Activated CD8-positive, alpha-beta T cell treated with anti-CD3 and anti-CD28 coated beads for 36 hours (primary cell): ENCODE results near the gene RALB. TPM values are rescaled to one million over a fixed set of nuclear protein-coding genes. Genes with fewer than 3 reads are reported as not detected.
A peak's percentile ranks its signal among the peaks of the same experiment; 100 is the strongest.

ENCODE experiments used
- ATAC-seq: fragments of 200-7000 bp; cut with Tn5 transposase; one replicate; pipeline ENCODE4 v1.10.0; 2021; ENCODE audit warnings: mild to moderate bottlenecking, moderate library complexity
- CTCF ChIA-PET: fragments of 350-600 bp; sonication (Branson Sonifier 250); formaldehyde crosslinking; loops from one replicate; lab custom pipeline; 2021; ENCODE audit warnings: antibody characterized with exemption; lab: Charles Lee
- POLR2A ChIA-PET: fragments of 350-600 bp; sonication (Branson Sonifier 250); formaldehyde crosslinking; loops from one replicate; lab custom pipeline; 2021; ENCODE audit warnings: antibody characterized with exemption; lab: Charles Lee
- DNase-seq: peaks from one replicate; pipeline ENCODE4 v3.0.0-alpha.2; 2020
- H3K27ac Mint-ChIP-seq: one replicate; pipeline ENCODE4 v1.8.0; 2021; ENCODE audit warnings: mild to moderate bottlenecking, mixed read lengths
- H3K27me3 Mint-ChIP-seq: one replicate; pipeline ENCODE4 v1.8.0; 2021; ENCODE audit warnings: mixed read lengths
- H3K36me3 Mint-ChIP-seq: one replicate; pipeline ENCODE4 v1.8.0; 2021; ENCODE audit warnings: low read depth, mixed read lengths
- H3K4me1 Mint-ChIP-seq: one replicate; pipeline ENCODE4 v1.8.0; 2021; ENCODE audit warnings: low read depth, mixed read lengths
- H3K4me3 Mint-ChIP-seq: one replicate; pipeline ENCODE4 v1.8.0; 2021; ENCODE audit warnings: mild to moderate bottlenecking, moderate library complexity, mixed read lengths
- H3K9me3 Mint-ChIP-seq: one replicate; pipeline ENCODE4 v1.8.0; 2021; ENCODE audit warnings: mixed read lengths
- intact Hi-C: fragments of 100-400 bp; cut with micrococcal nuclease; formaldehyde crosslinking; loops from one replicate; pipeline ENCODE4 v1.10.0; 2022
- total RNA-seq, 2 experiments: library from RNA; stranded (reverse); gene quantifications; one replicate each; pipeline ENCODE4 v1.2.3, GENCODE V29; 2021
- TF ChIP-seq, protein P1 (sequence below): fragments of 200-600 bp; IDR thresholded peaks from one replicate; pipeline ENCODE4 v1.8.0; 2022; ENCODE audit warnings: antibody characterized with exemption, mild to moderate bottlenecking

RALB gene
- total RNA-seq, 2 experiments from 2014 or later, result 16.7 to 17.6 TPM

DNA sequence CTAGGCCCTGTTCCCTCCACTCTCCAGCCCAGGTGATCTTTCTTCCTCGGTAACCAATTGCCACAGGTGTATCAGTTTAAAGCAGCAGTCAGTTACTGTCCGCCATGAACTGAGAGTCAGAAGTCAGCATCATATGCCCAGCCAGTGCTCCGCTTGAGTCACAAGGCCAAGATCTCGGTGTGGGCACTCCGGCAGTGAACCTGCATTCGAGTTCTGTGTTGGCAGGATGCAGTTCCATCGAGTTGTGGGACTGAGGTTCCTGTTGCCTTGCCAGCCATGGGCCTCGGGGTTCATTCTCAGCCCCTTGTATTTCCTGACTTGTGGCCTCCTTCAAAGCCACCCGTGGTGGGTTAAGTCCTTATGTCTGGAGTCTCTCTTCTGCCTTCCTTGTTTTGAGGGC, 26.3 kb upstream of the RALB start:
- H3K4me3 Mint-ChIP-seq, result no peak overlapping the region

DNA sequence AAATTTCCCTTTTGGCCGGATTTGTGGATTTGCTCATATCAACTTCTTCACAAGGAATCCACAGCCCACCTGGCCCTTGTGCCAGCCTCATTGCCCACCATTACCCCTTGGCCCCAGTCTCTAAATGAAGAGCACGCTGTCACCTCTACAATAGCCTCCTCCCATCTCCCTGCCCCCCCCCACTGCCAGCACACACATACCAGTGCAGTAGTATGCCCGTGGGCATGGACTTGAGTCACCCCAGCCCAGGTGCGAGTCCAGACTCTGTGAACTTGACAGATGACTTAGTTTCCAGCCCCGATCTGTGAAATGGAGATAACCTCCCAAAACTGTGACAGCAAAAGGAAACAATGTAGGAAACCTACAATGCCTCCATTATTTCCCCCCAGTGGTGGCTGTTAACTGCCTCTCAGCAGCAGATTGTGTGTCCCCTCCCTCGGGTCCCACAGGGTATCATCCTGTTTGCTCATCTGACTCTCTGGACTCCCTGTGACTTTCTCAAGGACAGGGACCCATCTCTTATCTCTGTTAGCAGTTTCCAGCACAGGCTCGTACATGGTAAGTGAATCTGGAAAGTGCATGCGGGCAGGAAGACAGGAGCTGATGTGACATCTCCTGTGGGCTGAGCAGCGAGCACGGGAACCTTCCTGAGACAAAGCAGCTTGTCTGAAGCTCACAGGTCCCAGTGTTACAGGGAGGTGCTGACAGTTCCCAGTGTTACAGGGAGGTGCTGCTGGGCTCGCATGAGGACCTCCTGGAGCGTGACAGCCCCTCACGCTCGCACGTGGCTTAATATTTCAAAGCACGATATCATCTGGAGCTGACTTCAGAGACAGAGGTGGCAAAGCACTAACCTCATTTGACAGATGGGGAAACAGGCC, 25.3 kb upstream of the RALB start:
- Mint-ChIP-seq H3K4me3 (no peak overlapping the region), H3K27ac (peak overlapping the region; percentile 7), H3K9me3 (peaks cover under 1% of the 10 kb centered on the region), H3K36me3 (peaks cover 5% of the 10 kb centered on the region), H3K27me3 (no peaks in the 10 kb centered on the region), H3K4me1 (peaks cover 62% of the 10 kb centered on the region)
- ChIA-PET CTCF (interaction anchor here (1.0 to 1.5 kb wide), 4 partner anchors 52 to 86 kb away, joined by 3 to 4 read pairs (median 4); no protein-coding TSS in a partner anchor), POLR2A (interaction anchor here (0.7 kb wide), 1 partner anchor 275 kb away, joined by 3 read pairs; no protein-coding TSS in a partner anchor)
- ATAC-seq (no peak), DNase-seq (peak; percentile 54)
- intact Hi-C loops, result no loop called here
- TF ChIP-seq, protein P1, sequence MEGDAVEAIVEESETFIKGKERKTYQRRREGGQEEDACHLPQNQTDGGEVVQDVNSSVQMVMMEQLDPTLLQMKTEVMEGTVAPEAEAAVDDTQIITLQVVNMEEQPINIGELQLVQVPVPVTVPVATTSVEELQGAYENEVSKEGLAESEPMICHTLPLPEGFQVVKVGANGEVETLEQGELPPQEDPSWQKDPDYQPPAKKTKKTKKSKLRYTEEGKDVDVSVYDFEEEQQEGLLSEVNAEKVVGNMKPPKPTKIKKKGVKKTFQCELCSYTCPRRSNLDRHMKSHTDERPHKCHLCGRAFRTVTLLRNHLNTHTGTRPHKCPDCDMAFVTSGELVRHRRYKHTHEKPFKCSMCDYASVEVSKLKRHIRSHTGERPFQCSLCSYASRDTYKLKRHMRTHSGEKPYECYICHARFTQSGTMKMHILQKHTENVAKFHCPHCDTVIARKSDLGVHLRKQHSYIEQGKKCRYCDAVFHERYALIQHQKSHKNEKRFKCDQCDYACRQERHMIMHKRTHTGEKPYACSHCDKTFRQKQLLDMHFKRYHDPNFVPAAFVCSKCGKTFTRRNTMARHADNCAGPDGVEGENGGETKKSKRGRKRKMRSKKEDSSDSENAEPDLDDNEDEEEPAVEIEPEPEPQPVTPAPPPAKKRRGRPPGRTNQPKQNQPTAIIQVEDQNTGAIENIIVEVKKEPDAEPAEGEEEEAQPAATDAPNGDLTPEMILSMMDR, result no peak

More for the DNA sequence above, 26.3 kb upstream of the RALB start:
- Mint-ChIP-seq H3K27me3 (no peaks in the 10 kb centered on the region), H3K9me3 (peaks cover 9% of the 10 kb centered on the region), H3K27ac (no peak overlapping the region), H3K4me1 (peaks cover 64% of the 10 kb centered on the region), H3K36me3 (peaks cover 15% of the 10 kb centered on the region)
- intact Hi-C loops, result no loop called here
- no peak for ATAC-seq
- POLR2A ChIA-PET, result no interaction called here
- no peak for DNase-seq
- CTCF ChIA-PET, result interaction anchor here (0.9 kb wide), 1 partner anchor 79 kb away, joined by 3 read pairs; no protein-coding TSS in a partner anchor
- TF ChIP-seq, protein P1, result no peak

DNA sequence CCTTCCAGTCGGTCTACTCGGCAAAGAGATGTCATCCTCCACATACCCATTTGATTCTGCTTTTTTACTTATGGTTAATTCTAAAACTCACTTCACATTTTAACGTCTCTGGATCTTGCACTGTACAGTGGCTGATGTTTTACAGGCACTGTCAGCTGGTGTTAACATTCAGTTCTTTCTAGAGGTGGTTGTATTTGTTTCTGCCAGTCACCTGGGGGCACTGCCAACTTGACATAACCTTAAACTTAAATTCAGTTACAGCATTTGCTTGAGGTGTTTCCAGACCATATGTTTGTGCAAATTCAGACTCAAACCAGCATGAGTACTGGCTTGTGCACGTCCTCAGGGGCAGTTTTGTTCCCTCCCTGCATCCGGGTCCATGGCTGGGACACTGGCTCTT, 24.1 kb upstream of the RALB start:
- peaks cover 72% of the 10 kb centered on the region for H3K4me1 Mint-ChIP-seq
- TF ChIP-seq, protein P1, result no peak
- H3K36me3 Mint-ChIP-seq, result no peaks in the 10 kb centered on the region
- no peaks in the 10 kb centered on the region for H3K27me3 Mint-ChIP-seq
- CTCF ChIA-PET, result interaction anchor here (1.0 to 1.5 kb wide), 4 partner anchors 51 to 85 kb away, joined by 3 to 4 read pairs (median 4); no protein-coding TSS in a partner anchor
- intact Hi-C loops, result no loop called here
- ATAC-seq (no peak), DNase-seq (no peak)
- POLR2A ChIA-PET, result interaction anchor here (0.8 kb wide), 1 partner anchor 43 kb away, joined by 3 read pairs; no protein-coding TSS in a partner anchor
- no peak overlapping the region for H3K4me3 Mint-ChIP-seq
- H3K9me3 Mint-ChIP-seq, result no peaks in the 10 kb centered on the region
- no peak overlapping the region for H3K27ac Mint-ChIP-seq

DNA sequence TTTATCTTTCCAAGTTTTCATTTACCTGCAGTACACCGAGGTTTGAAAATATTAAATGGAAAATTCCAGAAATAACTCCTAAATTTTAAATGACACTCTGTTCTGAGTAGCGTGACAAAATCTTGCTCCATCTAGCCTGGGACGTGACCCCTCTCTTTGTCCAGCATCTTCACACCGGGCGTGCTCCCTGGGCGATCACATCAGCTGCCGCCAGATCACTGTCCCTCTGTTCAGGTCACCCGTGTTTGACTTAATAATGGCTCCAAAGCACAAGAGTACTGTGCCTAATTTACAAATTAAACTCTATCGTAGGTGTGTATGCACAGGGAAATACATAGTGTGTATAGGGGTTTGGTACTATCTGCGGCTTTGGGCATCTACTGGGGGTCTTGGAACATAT, 23.3 kb upstream of the RALB start:
- ChIA-PET CTCF (interaction anchor here (1.0 to 2.9 kb wide), 3 partner anchors 21 to 84 kb away, joined by 3 to 12 read pairs (median 7); no protein-coding TSS in a partner anchor), POLR2A (interaction anchor here (0.8 kb wide), 1 partner anchor 42 kb away, joined by 3 read pairs; no protein-coding TSS in a partner anchor)
- no peaks in the 10 kb centered on the region for H3K9me3 Mint-ChIP-seq
- peaks cover 68% of the 10 kb centered on the region for H3K4me1 Mint-ChIP-seq
- no peak overlapping the region for H3K4me3 Mint-ChIP-seq
- H3K36me3 Mint-ChIP-seq, result no peaks in the 10 kb centered on the region
- no peak for ATAC-seq
- intact Hi-C loops, result no loop called here
- no peak for DNase-seq
- H3K27me3 Mint-ChIP-seq, result no peaks in the 10 kb centered on the region
- no peak overlapping the region for H3K27ac Mint-ChIP-seq
- TF ChIP-seq, protein P1, result no peak
